ENCODE data around the gene MYO1B. TPM values are rescaled to one million over a fixed set of nuclear protein-coding genes. Genes with fewer than 3 reads are reported as not detected.

MYO1B gene
- total and polyA plus RNA-seq, 4 donors: 46.0 to 286 (median 88.1) TPM

DNA sequence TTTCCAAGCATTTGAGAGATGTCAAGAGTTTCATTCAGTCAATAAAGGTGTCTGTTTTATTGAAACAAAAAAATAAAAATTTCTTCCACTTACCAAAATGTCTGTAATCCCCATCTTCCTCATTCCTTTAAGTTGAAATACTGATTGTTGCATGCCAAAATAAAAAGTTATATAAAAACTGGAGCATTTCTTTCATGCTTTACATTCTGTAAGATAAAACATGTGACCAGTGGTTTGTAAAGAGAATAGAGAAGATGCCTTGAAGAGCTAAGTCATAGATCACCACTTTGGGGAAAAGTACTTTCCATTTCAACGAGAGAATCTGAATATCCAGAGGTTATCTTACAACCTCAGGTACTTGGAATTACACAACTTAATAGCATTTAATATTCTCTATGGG, 35.9 kb upstream of the MYO1B start:
- H3K9me3 ChIP-seq (ENCODE audit: control insufficient read depth in 4 of 4, insufficient read depth in 3 of 4, low read length in 3 of 4): peaks cover 0 to 8% (median 3%) of the 10 kb centered on the region in 4 donors
- WGBS, 2 donors: 78 to 93% methylated on average over 1 of the region's 1 CpG
- H3K27ac ChIP-seq (ENCODE audit: low read depth in 1 of 2, low read length in 1 of 2): no peak overlapping the region
- H3K4me1 ChIP-seq (ENCODE audit: control insufficient read depth in 5 of 5, insufficient read depth in 5 of 5, low read length in 5 of 5): peaks cover 0 to 1% (median 0%) of the 10 kb centered on the region in 5 donors
- H3K9ac ChIP-seq (ENCODE audit: insufficient read depth in 1 of 2, low read length in 2 of 2): no peak overlapping the region
- H3K4me3 ChIP-seq: no peak overlapping the region
- H3K36me3 ChIP-seq (ENCODE audit: control insufficient read depth in 4 of 4, insufficient read depth in 4 of 4, low read length in 4 of 4): peaks cover 0 to 2% (median 0%) of the 10 kb centered on the region in 4 donors
- H3K27me3 ChIP-seq (ENCODE audit: control insufficient read depth in 3 of 3, insufficient read depth in 3 of 3, low read length in 2 of 3): no peaks in the 10 kb centered on the region
- DNase-seq: no peak
- TF ChIP-seq, protein P1, sequence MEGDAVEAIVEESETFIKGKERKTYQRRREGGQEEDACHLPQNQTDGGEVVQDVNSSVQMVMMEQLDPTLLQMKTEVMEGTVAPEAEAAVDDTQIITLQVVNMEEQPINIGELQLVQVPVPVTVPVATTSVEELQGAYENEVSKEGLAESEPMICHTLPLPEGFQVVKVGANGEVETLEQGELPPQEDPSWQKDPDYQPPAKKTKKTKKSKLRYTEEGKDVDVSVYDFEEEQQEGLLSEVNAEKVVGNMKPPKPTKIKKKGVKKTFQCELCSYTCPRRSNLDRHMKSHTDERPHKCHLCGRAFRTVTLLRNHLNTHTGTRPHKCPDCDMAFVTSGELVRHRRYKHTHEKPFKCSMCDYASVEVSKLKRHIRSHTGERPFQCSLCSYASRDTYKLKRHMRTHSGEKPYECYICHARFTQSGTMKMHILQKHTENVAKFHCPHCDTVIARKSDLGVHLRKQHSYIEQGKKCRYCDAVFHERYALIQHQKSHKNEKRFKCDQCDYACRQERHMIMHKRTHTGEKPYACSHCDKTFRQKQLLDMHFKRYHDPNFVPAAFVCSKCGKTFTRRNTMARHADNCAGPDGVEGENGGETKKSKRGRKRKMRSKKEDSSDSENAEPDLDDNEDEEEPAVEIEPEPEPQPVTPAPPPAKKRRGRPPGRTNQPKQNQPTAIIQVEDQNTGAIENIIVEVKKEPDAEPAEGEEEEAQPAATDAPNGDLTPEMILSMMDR (IDR thresholded peaks at IDR 0.05; ENCODE audit: control extremely low read depth, extremely low read depth): no peak
- ATAC-seq (ENCODE audit: insufficient read depth, low FRiP score): no peak

DNA sequence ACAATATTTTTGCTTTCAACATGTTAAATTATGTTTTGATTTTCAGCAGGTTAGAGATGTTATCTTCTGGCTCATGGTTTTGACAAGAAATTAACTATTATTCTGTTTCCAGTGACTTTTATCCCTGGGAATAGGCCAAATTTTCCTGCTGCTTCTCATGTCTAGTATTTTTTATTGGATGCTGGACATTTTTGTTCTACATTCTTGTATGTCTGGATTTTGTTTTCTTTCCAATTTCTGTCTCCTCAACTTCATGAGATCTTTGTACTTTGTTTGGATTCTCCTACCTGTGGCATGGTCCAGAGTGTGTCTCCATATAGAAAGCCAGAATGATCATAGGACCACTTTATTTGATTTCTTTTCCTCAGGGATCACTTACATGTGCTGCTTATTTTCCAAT, 33.1 kb upstream of the MYO1B start:
- TF ChIP-seq, protein P1 (IDR thresholded peaks at IDR 0.05; ENCODE audit: control extremely low read depth, extremely low read depth): no peak
- ATAC-seq (ENCODE audit: insufficient read depth, low FRiP score): no peak
- no peak for DNase-seq
- Histone ChIP-seq H3K9ac (ENCODE audit: insufficient read depth in 1 of 2, low read length in 2 of 2) (no peak overlapping the region), H3K4me1 (ENCODE audit: control insufficient read depth in 5 of 5, insufficient read depth in 5 of 5, low read length in 5 of 5) (no peaks in the 10 kb centered on the region), H3K36me3 (ENCODE audit: control insufficient read depth in 4 of 4, insufficient read depth in 4 of 4, low read length in 4 of 4) (peaks cover 0 to 2% (median 0%) of the 10 kb centered on the region in 4 donors), H3K27me3 (ENCODE audit: control insufficient read depth in 3 of 3, insufficient read depth in 3 of 3, low read length in 2 of 3) (no peaks in the 10 kb centered on the region), H3K27ac (ENCODE audit: low read depth in 1 of 2, low read length in 1 of 2) (no peak overlapping the region), H3K9me3 (ENCODE audit: control insufficient read depth in 4 of 4, insufficient read depth in 3 of 4, low read length in 3 of 4) (peaks cover 0 to 8% (median 3%) of the 10 kb centered on the region in 4 donors), H3K4me3 (no peak overlapping the region)

DNA sequence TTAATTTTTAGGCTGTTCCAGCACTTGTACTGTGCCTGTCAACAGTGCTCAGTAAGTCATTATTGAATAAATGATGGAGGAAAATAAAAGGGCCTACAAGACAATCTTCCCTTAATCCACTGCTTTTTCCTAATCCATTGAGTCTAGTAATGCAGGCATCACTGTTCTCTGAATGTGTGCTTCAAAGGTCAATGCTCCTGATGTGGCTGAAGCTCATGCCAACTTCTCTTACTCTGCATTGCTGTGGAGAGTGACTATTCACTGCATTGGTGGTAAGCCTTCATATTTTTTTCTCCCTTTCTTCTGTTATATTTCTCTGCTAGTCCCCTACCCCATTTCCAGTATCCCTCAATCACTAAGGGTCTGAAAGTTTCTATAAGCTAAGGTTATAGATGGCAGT, 31.9 kb upstream of the MYO1B start:
- no peak overlapping the region for H3K27ac ChIP-seq (ENCODE audit: low read depth in 1 of 2, low read length in 1 of 2)
- H3K36me3 ChIP-seq (ENCODE audit: control insufficient read depth in 4 of 4, insufficient read depth in 4 of 4, low read length in 4 of 4): peaks cover 0 to 1% (median 0%) of the 10 kb centered on the region in 4 donors
- H3K4me3 ChIP-seq: no peak overlapping the region
- ATAC-seq (ENCODE audit: insufficient read depth, low FRiP score): no peak
- DNase-seq: no peak
- peaks cover 0 to 5% (median 0%) of the 10 kb centered on the region in 5 donors for H3K4me1 ChIP-seq (ENCODE audit: control insufficient read depth in 5 of 5, insufficient read depth in 5 of 5, low read length in 5 of 5)
- TF ChIP-seq, protein P1 (IDR thresholded peaks at IDR 0.05; ENCODE audit: control extremely low read depth, extremely low read depth): no peak
- no peak overlapping the region for H3K9ac ChIP-seq (ENCODE audit: insufficient read depth in 1 of 2, low read length in 2 of 2)
- H3K27me3 ChIP-seq (ENCODE audit: control insufficient read depth in 3 of 3, insufficient read depth in 3 of 3, low read length in 2 of 3): no peaks in the 10 kb centered on the region
- H3K9me3 ChIP-seq (ENCODE audit: control insufficient read depth in 4 of 4, insufficient read depth in 3 of 4, low read length in 3 of 4): peaks cover 0 to 8% (median 3%) of the 10 kb centered on the region in 4 donors

DNA sequence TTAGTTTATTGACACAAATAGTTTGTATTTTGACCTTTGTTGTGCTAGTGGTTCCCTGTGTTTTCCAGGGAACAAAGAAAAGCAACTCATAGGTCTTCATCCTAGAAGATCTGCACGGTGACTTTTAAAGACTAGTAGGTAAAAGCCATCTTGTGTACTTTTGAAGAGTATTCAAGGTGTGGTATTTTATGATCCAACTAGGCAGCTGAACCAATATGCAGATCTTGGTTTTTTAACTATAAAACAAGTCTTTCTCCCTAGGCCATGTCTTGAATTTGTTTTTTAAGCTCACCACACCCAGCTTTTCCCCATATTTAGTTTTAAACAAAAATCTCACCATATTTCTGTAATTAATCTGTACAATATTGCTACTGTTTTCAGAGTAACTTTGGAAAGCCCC, 30.0 kb upstream of the MYO1B start:
- Histone ChIP-seq H3K4me3 (no peak overlapping the region), H3K9me3 (ENCODE audit: control insufficient read depth in 4 of 4, insufficient read depth in 3 of 4, low read length in 3 of 4) (peaks cover 0 to 8% (median 3%) of the 10 kb centered on the region in 4 donors), H3K9ac (ENCODE audit: insufficient read depth in 1 of 2, low read length in 2 of 2) (no peak overlapping the region), H3K27ac (ENCODE audit: low read depth in 1 of 2, low read length in 1 of 2) (no peak overlapping the region), H3K4me1 (ENCODE audit: control insufficient read depth in 5 of 5, insufficient read depth in 5 of 5, low read length in 5 of 5) (peaks cover 0 to 7% (median 0%) of the 10 kb centered on the region in 5 donors), H3K36me3 (ENCODE audit: control insufficient read depth in 4 of 4, insufficient read depth in 4 of 4, low read length in 4 of 4) (no peaks in the 10 kb centered on the region), H3K27me3 (ENCODE audit: control insufficient read depth in 3 of 3, insufficient read depth in 3 of 3, low read length in 2 of 3) (no peaks in the 10 kb centered on the region)
- DNase-seq (no peak), ATAC-seq (ENCODE audit: insufficient read depth, low FRiP score) (no peak)
- 69 to 91% methylated on average over 1 of the region's 1 CpG for WGBS, 2 donors
- TF ChIP-seq, protein P1 (IDR thresholded peaks at IDR 0.05; ENCODE audit: control extremely low read depth, extremely low read depth): no peak
